Suprapubic skin (tissue), 4 donors: ENCODE data around the gene GAN. TPM values are rescaled to one million over a fixed set of nuclear protein-coding genes. Genes with fewer than 3 reads are reported as not detected.
A peak's percentile ranks its signal among the peaks of the same experiment; 100 is the strongest.

Experiments used
- DNase-seq, 2 donors: peaks; one replicate each; pipeline ENCODE4 v3.0.0-alpha.2; 2019; ENCODE audit warnings: low spot score in 2 of 2
- H3K27ac ChIP-seq: fragments of 200-600 bp; sonication (generic); one replicate; pipeline ENCODE4 v1.5.1; 2019
- H3K27me3 ChIP-seq: fragments of 200-600 bp; sonication (generic); one replicate; pipeline ENCODE4 v1.5.1; 2019
- H3K36me3 ChIP-seq: fragments of 200-600 bp; sonication (generic); one replicate; pipeline ENCODE4 v1.5.1; 2019
- H3K4me1 ChIP-seq: fragments of 200-600 bp; sonication (generic); one replicate; pipeline ENCODE4 v1.5.1; 2019
- H3K4me3 ChIP-seq: fragments of 200-600 bp; sonication (generic); one replicate; pipeline ENCODE4 v1.5.1; 2019; ENCODE audit warnings: mild to moderate bottlenecking
- H3K9me3 ChIP-seq: fragments of 200-600 bp; sonication (generic); one replicate; pipeline ENCODE4 v1.5.1; 2019
- EP300 ChIP-seq: sonication (generic); formaldehyde crosslinking; IDR thresholded peaks from one replicate; pipeline ENCODE4 v1.6.1; 2017; ENCODE audit warnings: antibody characterized with exemption
- POLR2A ChIP-seq, 2 donors: fragments of 450-650 bp; IDR thresholded peaks; one replicate each; pipeline ENCODE4 v1.6.1; 2017; ENCODE audit warnings: antibody characterized with exemption in 2 of 2, mild to moderate bottlenecking in 2 of 2, moderate library complexity in 2 of 2
- POLR2AphosphoS5 ChIP-seq, 3 donors: sonication (generic); formaldehyde crosslinking; IDR thresholded peaks; one replicate each; pipeline ENCODE4 v1.6.1; 2017; ENCODE audit warnings: antibody characterized with exemption in 3 of 3
- WGBS: methylation state at CpG from one replicate; pipeline ENCODE4 v1.1.5; 2018; 5-methylcytosine and 5-hydroxymethylcytosine counted together
- total RNA-seq, 4 donors: library from RNA; depleted of rRNA; stranded (reverse); fragments of >200 nt; gene quantifications; one replicate each; pipeline ENCODE4 v1.1.0, GENCODE V29; 2016
- TF ChIP-seq, protein P1 (sequence below), 2 donors: fragments of 200-600 bp in 1 of 2; fragments of 450-650 bp in 1 of 2; sonication (generic) in 1 of 2; IDR thresholded peaks; one replicate each; pipeline ENCODE4 v1.5.1; 2016 to 2019; ENCODE audit warnings: antibody characterized with exemption in 2 of 2, mild to moderate bottlenecking in 1 of 2, moderate library complexity in 1 of 2

The GAN gene
- total RNA-seq, 4 donors from 2014 or later, result 74.3 to 168 (median 130) TPM

DNA sequence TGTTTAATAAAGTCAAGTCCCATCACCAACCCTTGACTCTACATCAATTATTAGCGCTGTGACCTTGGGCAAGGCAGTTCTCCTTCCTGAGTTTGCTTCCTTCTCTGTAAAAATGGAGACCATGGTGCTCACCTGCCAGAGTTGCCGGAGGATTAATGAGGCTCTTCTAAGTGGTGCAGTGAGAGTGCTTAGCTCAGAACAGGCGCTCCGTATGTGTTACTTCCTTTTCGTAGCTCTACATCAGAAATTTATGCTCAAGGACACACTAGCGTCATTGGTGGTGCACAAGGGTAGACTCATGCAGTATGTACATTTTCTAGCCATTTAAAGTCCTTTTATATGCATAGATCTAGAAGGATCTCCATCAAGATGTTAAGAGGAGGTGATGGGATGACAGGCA, 112.5 kb downstream of the GAN start:
- Histone ChIP-seq H3K4me3 (no peak overlapping the region), H3K4me1 (peaks cover 6% of the 10 kb centered on the region), H3K27me3 (no peaks in the 10 kb centered on the region), H3K9me3 (no peaks in the 10 kb centered on the region), H3K36me3 (no peaks in the 10 kb centered on the region), H3K27ac (no peak overlapping the region)
- DNase-seq, result no peak
- 82% methylated on average over 6 of the region's 6 CpGs for WGBS
- TF ChIP-seq POLR2AphosphoS5 (IDR thresholded peaks at IDR 0.05), result no peak
- TF ChIP-seq, protein P1, sequence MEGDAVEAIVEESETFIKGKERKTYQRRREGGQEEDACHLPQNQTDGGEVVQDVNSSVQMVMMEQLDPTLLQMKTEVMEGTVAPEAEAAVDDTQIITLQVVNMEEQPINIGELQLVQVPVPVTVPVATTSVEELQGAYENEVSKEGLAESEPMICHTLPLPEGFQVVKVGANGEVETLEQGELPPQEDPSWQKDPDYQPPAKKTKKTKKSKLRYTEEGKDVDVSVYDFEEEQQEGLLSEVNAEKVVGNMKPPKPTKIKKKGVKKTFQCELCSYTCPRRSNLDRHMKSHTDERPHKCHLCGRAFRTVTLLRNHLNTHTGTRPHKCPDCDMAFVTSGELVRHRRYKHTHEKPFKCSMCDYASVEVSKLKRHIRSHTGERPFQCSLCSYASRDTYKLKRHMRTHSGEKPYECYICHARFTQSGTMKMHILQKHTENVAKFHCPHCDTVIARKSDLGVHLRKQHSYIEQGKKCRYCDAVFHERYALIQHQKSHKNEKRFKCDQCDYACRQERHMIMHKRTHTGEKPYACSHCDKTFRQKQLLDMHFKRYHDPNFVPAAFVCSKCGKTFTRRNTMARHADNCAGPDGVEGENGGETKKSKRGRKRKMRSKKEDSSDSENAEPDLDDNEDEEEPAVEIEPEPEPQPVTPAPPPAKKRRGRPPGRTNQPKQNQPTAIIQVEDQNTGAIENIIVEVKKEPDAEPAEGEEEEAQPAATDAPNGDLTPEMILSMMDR (IDR thresholded peaks at IDR 0.05), result no peak
- no peak for TF ChIP-seq POLR2A (IDR thresholded peaks at IDR 0.05)
- TF ChIP-seq EP300, result no peak

DNA sequence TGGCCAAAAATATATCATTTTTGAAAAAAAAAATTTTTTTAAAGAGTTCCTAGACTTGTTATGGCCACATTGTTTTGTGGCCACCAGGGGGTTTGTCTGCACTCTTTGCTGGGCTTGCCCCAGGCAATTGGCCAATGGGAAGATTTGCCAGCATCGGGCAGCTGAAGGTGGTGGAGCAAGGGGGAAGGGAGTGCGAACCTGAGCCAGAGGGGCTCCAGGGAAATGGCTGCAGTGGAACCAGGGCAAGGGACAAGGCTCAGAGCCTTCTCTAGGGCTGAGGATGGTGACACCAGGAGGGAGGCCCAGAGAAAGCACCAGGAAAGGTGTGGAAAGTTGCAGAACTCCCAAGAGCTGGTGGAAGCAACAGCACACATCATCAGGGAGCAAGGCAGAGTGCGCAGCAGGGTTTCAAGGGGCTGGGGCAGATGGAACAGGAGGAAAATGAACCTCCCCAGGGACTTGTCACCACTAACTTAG, 114.3 kb downstream of the GAN start:
- Histone ChIP-seq H3K27me3 (no peaks in the 10 kb centered on the region), H3K27ac (no peak overlapping the region), H3K36me3 (no peaks in the 10 kb centered on the region), H3K4me3 (no peak overlapping the region), H3K9me3 (no peaks in the 10 kb centered on the region), H3K4me1 (peaks cover 6% of the 10 kb centered on the region)
- WGBS, result 74% methylated on average over 3 of the region's 3 CpGs
- no peak for TF ChIP-seq EP300
- TF ChIP-seq POLR2A (IDR thresholded peaks at IDR 0.05), result no peak
- no peak for TF ChIP-seq POLR2AphosphoS5 (IDR thresholded peaks at IDR 0.05)
- TF ChIP-seq, protein P1 (IDR thresholded peaks at IDR 0.05), result peak in 1 of 2 donors; percentile 8
- no peak for DNase-seq

DNA sequence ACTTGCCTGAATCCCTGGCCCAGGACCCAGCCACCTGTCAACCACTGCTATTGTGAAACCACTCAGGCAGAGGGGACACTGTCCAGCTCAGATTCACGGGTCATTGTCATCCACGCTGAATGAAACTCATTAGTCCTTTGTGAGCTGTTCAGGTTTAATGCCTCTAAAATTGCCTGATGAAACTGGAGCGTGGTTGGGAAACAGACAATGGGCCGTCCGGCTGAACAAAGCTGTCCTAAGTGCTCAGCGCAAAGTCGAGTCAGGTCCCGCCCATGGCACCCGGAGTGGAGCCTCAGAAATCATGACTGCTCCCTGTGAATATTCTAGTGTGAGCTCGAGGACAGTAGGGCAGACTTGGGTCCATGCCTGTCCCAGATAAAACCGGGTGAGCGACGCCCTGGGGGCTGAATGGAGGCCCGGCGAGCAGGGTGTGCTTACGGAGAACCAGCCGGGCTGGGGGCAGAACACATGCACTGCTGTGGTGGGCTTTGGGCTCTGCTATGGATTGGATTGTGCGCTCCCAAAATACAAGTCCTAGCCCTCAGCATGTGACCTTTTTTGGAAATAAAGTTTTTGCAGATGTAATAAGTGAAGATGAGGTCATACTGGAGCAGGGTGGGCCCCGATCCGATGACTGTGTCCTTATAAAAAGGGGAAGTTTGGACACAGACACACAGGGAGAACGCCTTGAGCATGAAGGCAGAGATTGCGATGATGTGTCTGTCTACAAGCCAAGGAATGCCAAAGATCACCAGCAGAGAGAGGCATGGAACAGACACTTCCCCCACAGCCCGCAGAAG, 117.0 kb downstream of the GAN start:
- peaks cover 6% of the 10 kb centered on the region for H3K4me1 ChIP-seq
- H3K36me3 ChIP-seq, result no peaks in the 10 kb centered on the region
- TF ChIP-seq POLR2A (IDR thresholded peaks at IDR 0.05) (no peak), POLR2AphosphoS5 (IDR thresholded peaks at IDR 0.05) (no peak), EP300 (no peak)
- TF ChIP-seq, protein P1 (IDR thresholded peaks at IDR 0.05), result no peak
- no peaks in the 10 kb centered on the region for H3K27me3 ChIP-seq
- H3K4me3 ChIP-seq, result no peak overlapping the region
- peak in 1 of 2 donors; percentile 75 for DNase-seq
- peak overlapping the region; percentile 70 for H3K27ac ChIP-seq
- 74% methylated on average over 23 of the region's 23 CpGs for WGBS
- no peaks in the 10 kb centered on the region for H3K9me3 ChIP-seq

DNA sequence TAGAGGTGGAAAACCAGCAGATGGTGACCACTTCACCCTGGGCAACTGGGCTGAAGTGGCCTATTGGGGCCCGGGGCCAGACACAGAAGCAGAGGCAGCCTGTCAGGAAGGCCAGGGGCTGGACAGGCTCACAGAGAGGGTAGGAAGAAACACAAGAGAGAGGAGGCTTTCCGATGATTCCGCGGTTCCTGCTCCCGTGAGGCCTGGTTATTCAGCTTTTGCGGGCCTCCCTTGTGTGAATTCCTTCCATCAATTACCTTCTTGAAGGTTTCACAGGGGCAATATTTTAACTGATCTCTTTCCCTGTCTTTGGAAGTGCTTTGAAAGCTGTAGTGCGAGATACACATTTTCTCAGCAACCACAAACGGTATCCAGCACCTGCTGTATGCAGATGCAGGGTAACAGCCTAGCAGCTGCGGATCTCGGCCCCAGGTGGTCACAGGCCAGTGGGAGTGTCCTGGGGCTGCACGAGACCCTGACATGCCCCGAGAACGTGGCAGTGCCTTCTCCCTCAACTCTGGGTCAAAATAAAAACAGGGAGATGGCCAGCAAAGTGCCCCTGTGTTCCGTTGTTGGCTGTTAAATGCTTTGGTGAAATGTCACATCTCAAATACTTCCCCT, 118.3 kb downstream of the GAN start:
- 75% methylated on average over 14 of the region's 14 CpGs for WGBS
- H3K4me1 ChIP-seq, result peaks cover 6% of the 10 kb centered on the region
- no peaks in the 10 kb centered on the region for H3K9me3 ChIP-seq
- no peaks in the 10 kb centered on the region for H3K27me3 ChIP-seq
- TF ChIP-seq POLR2A (IDR thresholded peaks at IDR 0.05) (no peak), POLR2AphosphoS5 (IDR thresholded peaks at IDR 0.05) (no peak), EP300 (no peak)
- TF ChIP-seq, protein P1 (IDR thresholded peaks at IDR 0.05), result no peak
- H3K4me3 ChIP-seq, result no peak overlapping the region
- H3K36me3 ChIP-seq, result no peaks in the 10 kb centered on the region
- no peak overlapping the region for H3K27ac ChIP-seq
- no peak for DNase-seq

DNA sequence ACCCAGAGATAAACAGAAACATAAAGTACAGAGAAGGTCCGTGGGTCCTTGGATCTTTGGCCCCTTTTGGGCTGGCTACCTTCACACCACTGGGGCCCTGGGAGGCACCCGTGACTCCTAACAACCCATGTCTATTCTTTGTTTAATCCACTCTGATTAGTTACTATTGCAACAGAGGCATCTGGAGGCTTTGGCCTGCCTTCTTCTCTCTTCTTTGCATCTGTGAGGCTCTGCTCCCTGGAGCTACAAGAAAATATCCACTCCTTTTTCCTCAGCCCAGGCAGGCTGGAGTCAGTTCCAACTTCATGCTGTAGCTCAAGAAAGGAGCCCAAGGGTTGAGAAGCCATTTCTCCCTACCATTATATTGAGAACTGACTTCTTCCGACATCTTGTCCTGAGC, 120.3 kb downstream of the GAN start:
- Histone ChIP-seq H3K27me3 (no peaks in the 10 kb centered on the region), H3K4me1 (peaks cover 6% of the 10 kb centered on the region), H3K4me3 (no peak overlapping the region), H3K36me3 (no peaks in the 10 kb centered on the region), H3K9me3 (no peaks in the 10 kb centered on the region), H3K27ac (no peak overlapping the region)
- 90% methylated on average over 3 of the region's 3 CpGs for WGBS
- TF ChIP-seq, protein P1 (IDR thresholded peaks at IDR 0.05), result no peak
- TF ChIP-seq POLR2A (IDR thresholded peaks at IDR 0.05) (no peak), EP300 (no peak), POLR2AphosphoS5 (IDR thresholded peaks at IDR 0.05) (no peak)
- no peak for DNase-seq
